SU-DHL-6 (cell line): ENCODE results near the gene DPEP2.

Experiments
- CTCF ChIP-seq: fragments of 200-600 bp; sonication (generic); IDR thresholded peaks from one replicate; pipeline ENCODE4 v1.5.1; 2017; ENCODE audit warnings: antibody characterized with exemption, mild to moderate bottlenecking, low read length, moderate library complexity; ENCODE audit not compliant: insufficient read depth, poor library complexity, severe bottlenecking
- EZH2phosphoT487 ChIP-seq: fragments of 200-600 bp; sonication (generic), shearing (Covaris generic); conservative IDR thresholded peaks from 2 replicates; pipeline ENCODE4 v1.6.1; 2018; ENCODE audit warnings: mild to moderate bottlenecking, antibody characterized with exemption, low read length, moderate library complexity, mixed read lengths

- TF ChIP-seq CTCF, result no peak
- no peak for TF ChIP-seq EZH2phosphoT487
Measured at GRCh38 chr16:67988675-67989074, 10.6 kb downstream of the DPEP2 start.
